Measurements from ENCODE around the gene ALK.

ALK gene

DNA sequence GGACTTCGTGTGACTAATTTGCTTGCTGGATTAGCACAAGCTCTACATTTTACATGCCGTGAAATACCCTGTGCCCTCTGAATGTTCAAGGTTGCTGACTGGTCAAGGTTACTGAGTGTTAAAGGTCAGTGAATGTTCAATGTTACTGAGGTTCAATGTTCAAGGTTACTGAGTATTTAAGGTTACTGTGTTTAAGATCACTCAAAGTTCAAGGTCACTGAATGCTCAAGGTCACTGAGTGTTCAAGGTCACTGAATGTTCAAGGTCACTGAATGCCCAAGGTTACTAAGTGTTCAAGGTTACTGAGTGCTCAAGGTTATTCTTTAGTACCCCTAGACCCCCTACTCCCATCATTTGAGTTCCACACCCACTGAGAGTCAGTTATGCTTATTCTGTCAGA is 528.6 kb downstream of the ALK start:
- no peak for FAIRE-seq

DNA sequence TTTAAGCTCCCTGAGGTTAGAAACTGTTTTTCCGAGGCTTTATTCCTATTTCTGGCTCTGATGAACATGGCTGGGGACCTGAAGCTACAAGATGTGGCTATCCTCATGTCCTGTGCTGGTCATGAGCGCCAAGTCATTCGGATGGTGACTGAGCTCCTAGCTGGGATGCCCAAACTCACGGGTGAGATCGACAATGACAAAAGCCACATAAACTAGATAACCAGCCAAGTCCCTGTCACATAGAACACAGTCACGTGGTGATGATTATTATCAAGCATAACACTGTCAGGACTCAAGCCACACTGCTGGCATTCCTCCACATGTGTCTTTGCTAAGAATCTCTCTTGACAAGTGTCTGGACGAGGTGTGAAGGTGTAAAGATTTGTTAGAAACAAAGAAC is 531.2 kb downstream of the ALK start:
- FAIRE-seq = no peak

- no peak for FAIRE-seq
Measured at GRCh38 chr2:29389686-29390085, 531.7 kb downstream of the ALK start.

DNA sequence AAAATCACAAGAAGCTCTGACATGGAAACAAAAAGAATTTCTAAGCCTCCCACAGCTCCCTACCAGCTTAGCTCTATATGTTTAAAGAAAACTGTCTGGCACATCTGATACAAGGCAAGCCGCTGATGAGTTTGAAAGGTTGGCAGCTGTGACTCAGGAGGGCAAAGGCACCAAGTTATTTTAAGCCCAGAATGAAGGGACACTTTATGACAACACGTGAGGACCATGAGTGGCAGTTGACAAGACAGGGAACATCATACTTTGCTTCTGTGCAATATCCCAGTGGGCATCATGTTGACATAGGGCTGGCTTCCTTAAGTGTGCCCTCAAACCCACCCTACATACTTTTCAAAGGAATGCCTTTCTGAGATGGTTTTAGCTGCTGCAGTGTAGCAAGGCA is 533.3 kb downstream of the ALK start:
- no peak for FAIRE-seq

- FAIRE-seq = no peak
Measured at GRCh38 chr2:29382486-29382885, 538.9 kb downstream of the ALK start.

- FAIRE-seq = no peak
Measured at GRCh38 chr2:29377788-29378187, 543.6 kb downstream of the ALK start.

DNA sequence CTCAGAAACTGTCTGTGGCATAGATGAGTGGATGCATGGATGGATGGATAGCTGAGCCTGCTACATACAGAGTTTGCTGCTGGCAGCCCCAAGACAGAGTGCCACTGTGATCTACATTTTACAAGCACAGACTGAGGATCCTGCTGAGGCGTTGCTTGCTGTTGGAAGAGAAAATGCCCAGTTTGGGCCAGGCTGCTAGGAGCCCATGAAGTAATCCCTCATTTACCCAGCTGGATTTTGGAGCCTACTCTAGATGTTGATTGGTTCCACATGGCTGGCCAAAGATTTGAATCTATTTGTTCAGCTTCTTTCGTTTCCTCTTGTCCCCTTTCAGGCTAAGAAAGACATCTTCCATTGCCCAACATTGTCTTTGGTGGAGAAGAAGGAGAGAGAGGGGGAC is 544.8 kb downstream of the ALK start:
- no peak for FAIRE-seq

GRCh38 chr2:29375843-29376242 is 545.5 kb downstream of the ALK start:
- no peak for FAIRE-seq

GRCh38 chr2:29374823-29375222 is 546.6 kb downstream of the ALK start:
- FAIRE-seq = no peak

GRCh38 chr2:29373870-29374269 is 547.5 kb downstream of the ALK start:
- no peak for FAIRE-seq

DNA sequence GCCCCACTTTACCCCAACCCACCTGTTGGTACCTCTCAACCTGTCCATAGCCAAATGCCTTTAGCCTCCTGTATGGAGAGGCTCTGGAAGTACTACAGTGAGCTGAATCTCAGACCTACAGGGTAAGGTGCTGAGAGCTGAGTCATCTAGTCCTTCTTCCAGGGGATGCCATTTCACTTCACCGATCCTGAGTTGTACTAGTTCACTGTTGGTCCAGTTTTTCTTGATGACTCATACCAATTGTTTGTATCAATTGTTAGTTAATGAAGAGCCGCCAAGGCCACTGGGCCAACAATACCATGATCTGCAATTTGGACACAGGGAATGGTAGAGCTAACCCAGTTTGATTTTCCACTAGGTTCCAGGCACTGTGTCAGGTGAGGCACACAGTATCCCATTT is 549.2 kb downstream of the ALK start:
- FAIRE-seq = no peak

DNA sequence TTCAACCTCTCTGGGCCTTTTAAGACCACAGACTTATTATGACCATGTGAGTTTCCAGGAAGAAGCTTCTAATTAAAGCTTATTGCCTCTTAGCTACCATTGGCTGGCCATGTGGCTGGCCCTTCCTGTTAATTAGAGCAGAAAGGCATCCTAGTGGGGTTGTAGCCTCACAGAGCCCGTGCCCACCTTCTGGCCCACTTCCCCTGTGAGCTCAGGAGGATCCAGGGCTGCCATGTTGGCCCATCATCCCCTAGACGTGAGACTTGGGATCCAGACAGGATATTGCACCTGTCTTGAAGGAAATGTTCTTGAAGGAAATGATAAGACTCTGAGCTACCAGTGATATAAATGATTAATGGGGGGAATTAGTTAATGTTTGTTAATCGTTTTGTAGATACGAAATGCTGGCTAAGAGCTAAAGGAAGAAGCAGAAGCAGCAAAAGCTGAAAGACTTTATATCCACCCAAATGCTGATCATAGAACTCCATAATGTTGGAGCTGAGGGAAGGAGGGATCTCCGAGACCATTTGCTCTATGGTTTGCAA is 550.7 kb downstream of the ALK start:
- FAIRE-seq = no peak

- FAIRE-seq = no peak
Measured at GRCh38 chr2:29370173-29370572, 551.2 kb downstream of the ALK start.

DNA sequence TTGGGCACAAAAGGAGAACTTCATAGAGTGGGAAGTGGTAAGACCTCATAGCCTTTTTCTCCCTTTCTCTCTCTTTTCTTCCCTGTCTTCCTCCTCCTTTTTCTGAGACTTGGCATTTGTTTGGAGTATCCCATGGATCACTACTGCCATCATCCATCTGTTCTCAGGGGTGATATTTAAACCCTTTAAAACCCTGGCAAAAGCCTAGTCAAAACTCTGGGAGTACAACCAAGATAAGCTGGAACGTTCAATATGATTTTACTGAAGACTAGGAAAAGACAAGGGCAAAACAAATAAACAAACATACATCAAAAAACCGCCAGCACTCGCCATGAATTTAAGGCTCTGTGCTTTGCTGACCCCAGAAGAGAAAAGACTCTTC is 552.7 kb downstream of the ALK start:
- FAIRE-seq = no peak

DNA sequence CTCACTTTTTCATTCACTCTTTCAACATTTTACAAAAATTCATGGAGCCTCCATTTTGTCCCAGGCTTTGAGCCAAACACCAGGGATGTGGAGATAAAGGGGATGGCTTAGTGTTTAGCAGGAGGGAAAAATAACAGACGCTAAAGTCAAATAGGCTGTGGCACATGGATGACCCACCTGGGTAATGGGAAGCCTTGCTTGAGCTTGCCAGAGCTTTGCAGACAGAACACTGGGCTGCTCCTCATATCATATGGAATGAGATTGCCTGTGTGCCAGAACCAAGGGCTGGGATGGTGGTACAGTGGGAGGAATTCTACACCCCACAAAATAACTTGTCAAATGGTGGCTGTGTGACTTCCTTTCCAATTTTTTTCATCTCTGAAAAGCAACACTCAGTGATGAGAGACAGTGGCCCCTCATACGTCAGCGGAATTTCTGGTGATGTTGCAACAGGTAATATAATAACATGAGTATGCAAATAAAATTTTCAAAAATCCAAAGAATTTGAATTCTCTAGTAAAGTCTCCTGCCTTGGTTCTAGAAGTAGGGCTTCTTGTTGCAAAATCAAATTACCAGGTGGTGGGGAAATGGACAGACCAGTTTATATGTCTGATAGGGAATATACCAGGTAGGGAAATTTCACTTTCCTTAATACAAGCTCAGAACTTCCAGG is 553.3 kb downstream of the ALK start:
- FAIRE-seq = no peak

- no peak for FAIRE-seq
Measured at GRCh38 chr2:29363111-29363510, 558.3 kb downstream of the ALK start.

- FAIRE-seq = no peak
Measured at GRCh38 chr2:29361231-29361630, 560.2 kb downstream of the ALK start.

DNA sequence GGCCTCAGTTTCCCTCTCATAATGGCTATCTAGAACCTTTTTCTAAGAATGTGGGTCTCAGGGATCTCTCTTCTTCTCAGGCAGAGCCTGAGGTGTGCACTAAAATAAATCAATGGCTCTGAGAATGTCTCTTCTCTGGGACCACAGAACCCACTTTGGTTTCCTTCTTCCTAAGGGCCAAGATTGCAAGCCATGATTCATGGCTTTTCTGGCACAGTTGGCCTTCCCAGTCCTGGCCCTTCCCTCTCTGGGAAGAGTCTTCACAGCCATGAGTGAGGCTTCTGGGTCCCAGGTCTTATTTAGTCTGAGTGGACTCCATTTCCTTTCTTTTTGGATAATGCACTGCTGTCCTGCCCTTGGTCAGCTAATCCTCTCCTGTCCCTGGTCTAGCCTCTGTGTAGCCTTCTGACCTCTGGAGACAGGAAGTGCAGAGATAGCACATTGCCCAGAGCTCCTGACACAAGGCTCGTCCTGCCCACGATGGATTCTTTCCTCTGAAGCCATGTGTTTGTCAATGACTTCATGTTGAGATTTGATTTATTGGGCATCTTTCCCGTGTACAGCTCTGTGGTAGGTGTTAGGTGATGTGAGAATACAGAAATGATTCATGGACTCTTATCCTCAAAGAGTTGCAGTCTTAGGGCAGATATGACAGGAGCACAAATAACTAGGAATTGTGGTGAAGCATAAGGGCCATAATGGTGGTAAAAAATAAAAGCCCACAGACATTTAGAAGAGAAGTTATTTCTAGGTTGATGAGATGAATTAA is 561.2 kb downstream of the ALK start:
- FAIRE-seq = no peak

- no peak for FAIRE-seq
Measured at GRCh38 chr2:29353403-29353991, 567.9 kb downstream of the ALK start.

GRCh38 chr2:29351916-29352591 is 569.3 kb downstream of the ALK start:
- FAIRE-seq = no peak

DNA sequence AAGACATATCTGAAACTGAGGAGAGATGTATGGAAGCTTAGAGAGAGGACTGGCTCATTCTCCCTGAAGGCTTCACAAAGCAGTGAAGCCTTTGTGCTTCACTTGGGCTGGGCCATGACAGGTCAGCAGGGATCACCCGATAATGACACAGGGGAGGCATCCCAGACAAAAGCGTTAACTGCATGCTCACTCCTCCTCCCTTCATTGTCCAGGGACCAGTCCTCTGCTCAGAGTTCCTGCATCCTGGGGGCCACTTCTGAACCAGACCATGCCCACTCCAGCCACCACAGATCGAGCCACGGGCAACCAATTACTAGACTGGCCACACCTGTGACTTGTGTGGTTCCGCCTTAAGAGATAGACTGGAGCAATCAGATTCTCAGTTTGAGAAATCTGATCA is 570.1 kb downstream of the ALK start:
- no peak for FAIRE-seq

GRCh38 chr2:29349316-29350030 is 571.9 kb downstream of the ALK start:
- FAIRE-seq = no peak
